Kidney glomerular epithelial cell (primary cell): ENCODE measurements around the gene IFNLR1.
A peak's percentile ranks its signal among the peaks of the same experiment; 100 is the strongest.

ENCODE experiments used
- DNase-seq: peaks from one replicate; lab custom pipeline; 2025; lab: John Stamatoyannopoulos, UW

IFNLR1 gene

GRCh38 chr1:24120965-24121364, 66.1 kb downstream of the IFNLR1 start:
- DNase-seq, result no peak

DNA sequence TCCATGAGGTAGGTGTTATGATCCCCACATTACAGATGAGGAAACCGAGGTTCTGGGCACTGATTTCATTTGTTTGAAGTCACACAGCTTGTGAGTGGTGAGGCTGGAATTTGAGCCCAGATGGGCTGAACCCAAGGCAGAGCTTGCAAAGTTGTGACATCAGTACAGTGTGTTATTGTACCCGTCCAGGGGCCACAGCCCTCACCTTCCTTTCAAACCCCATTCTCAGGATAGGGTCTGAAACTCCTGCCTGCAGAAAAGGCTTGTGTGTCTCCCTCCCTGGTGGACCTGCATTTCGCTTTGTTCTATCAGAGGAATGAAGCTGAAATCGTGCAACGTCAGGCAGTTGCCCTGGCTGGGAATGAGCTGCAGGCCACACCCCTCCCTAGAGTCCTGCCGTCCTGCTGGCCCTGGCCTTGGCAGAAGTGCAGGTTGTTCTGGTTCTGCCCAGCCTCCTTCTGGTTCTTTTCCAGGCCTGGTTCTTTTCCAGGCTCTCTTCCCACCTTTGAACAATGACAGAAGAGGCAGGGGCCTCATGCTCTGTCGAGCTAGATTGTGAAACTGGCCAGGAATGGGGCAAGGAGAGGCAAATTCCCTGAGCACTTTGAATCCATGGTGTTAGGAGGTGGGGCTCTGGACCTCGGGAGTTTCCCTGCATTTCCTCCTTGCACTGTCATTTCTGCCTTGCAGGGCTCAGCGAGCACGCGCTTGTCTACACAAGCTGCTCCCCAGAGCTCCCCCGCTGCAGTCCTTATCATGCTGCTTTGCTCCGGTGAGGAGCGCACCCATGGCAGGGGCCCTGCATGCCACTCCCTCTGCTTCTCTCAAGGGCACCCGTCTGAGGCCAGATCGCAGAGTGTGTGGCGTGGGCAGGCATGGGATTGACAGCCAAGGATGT, 67.0 kb downstream of the IFNLR1 start:
- DNase-seq, result peak; percentile 63

GRCh38 chr1:24119489-24119858, 67.6 kb downstream of the IFNLR1 start:
- no peak for DNase-seq

GRCh38 chr1:24118410-24119242, 68.5 kb downstream of the IFNLR1 start:
- no peak for DNase-seq

GRCh38 chr1:24117722-24118409, 69.2 kb downstream of the IFNLR1 start:
- peak; percentile 44 for DNase-seq

- DNase-seq, result no peak
Measured at GRCh38 chr1:24117132-24117531, 70.0 kb downstream of the IFNLR1 start.

GRCh38 chr1:24114753-24115152, 72.3 kb downstream of the IFNLR1 start:
- no peak for DNase-seq

- DNase-seq, result no peak
Measured at GRCh38 chr1:24113641-24114033, 73.5 kb downstream of the IFNLR1 start.

GRCh38 chr1:24111996-24112779, 74.9 kb downstream of the IFNLR1 start, which contains the start of gene MYOM3:
Gene MYOM3 (minus strand): TSS chr1:24112135. CDS start chr1:24108636, 3,499 bp downstream.
- peak; percentile 38 for DNase-seq

DNA sequence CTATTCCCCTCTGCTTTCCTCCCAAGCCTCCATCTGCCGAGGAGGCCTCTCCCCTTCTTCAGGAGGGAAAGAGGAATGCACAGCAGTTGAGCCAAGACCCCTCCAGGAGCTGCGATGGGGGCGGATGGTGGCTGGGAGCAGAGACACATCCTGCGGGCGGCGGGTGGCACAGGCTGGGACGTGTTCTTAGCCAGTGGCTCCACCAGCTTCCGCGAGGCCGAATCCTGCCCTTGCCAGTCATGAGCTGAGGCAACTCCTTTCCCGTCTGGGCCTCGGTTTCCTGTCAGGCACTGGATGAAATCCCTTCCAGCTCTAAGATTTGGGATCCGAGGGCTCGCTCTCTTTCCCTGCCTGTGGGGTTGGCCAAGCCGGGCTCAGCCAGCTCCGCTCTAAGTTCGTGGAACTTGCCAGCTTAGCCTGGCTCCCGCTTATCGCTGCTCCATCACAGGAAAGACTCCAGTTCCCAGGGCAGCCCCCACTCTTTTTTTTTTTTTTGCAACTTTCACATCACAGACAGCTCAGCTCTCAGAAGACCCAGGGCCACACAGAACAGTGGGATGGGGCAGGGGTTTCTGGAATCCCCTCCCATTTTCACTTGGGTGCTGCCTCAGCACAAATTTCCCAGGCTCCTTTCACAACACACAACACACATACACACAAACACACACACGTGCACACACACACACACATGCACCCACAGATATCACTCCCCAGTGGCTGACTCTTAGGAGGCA, 75.7 kb downstream of the IFNLR1 start:
- DNase-seq, result no peak

DNA sequence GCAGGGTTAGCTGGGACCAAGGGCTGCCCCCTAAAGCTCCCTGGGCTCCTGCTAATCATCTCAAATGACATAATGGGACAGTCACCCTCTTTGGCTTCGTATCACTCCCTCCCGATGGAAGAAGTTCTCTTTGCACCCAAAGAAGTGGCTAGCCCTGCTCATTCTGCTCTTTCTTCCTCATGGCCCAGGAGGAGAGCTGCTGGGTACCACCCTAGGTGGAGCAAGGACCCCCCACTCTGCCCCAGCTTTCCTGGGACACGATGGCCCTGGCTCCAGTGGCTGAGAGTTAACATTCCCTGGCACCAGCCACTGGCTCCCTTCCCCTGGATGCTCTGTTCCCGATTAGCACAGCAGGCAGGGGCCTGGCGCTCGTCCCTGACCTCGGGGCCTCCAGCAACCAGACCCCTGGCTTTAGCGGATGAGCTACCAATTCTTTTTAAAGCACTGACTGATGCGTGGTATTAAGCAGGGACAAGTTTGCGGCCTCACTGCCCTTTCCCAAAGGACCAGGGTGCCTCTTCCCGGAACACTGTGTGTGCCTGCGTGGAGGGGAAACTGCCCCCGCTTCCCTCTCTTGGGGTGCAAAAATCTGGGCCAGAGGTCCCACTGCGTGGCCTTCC, 76.3 kb downstream of the IFNLR1 start:
- DNase-seq, result no peak

DNA sequence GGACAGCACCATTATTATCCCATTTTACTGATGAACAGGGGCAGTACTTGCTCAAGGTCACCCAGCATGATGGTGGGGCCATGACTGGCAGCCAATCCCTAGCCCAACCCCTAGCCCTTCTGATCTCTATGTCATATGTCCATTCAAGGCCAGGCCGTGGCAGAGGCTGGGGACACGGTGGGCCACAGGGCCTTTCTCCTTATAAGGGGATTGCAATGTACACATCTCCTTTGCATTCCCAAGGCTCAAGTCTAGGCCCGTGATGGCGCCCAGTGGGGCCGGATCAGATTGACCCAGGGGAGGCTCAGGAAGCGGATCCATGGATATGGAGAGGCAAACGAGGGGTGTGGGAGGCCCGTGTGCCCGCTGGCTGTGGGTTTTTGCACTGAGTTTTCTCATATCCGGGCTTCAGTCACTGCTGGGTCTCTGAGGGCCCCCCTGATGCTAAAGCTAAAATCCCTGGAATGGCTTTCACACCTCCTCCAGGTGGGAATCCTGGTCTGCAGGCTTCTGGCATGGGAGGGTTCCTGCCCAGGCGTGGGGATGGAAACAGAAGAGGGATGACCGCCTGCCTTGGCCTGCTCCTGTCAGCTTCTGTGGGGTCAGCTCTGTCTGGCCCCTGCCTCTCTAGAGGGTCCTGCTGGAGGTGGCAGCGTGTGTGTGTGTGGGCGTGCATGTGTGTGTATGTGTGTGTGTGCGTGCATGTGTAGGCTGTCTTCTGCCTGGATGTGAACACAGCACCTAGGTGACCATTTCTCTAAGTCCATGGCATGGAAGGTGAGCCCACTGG, 77.2 kb downstream of the IFNLR1 start:
- DNase-seq, result no peak

DNA sequence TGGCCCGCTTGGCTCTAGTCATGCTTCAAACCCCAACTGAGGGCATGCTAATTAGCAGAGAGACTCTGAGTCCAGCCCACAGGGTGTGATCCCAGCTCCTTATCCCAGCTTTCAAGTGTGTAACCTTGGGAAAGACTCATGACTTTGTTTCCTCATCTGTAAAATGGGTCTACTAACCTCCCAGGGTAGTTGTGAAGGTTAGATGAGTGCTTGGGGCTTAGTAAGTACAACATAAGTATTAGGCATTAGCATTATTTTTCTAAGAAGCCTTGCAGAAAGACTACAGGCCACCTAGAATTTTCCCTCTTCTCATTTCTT, 78.0 kb downstream of the IFNLR1 start:
- no peak for DNase-seq

DNA sequence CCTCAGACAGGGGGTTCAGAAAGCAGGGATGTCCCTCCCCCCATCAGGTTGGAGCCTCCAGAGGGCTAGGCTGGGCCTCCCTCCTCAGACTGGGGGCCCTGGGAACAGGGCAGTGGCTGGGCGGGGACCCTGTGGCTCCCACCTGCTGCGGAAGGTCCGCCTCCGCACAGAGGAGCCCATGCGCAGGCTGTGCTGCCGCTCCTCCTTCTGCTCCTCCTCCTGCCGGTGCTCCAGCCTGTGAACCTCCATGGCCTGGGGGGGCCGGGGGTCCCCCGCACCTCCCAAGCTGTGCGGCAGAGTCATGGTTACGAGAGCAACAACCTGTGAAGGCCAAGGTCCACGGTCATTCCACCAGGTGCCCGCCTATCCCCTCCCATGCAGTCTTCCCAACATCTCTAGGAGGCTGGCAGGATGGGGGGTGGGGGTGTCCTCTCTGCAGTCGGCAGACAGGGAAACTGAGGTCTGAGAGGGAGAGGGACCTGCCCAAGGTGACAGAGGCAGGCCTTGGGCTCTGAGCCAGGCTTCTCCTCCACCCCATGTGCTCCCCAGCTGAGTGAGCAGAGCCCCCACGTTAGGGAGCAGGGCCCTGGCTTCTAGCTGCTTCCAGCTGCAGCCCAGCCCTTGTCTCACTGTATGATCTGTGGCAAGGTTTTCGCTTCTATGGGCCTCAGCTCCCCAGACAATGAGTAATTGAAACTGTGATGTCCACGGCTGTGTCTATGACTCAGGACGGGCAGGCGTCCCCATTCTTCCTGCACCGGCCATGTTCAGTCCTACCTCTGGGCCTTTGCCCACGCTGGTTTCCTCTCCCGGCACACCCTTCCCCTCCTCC, 78.5 kb downstream of the IFNLR1 start:
- peak; percentile 38 for DNase-seq

GRCh38 chr1:24107462-24108138, 79.5 kb downstream of the IFNLR1 start:
- no peak for DNase-seq

DNA sequence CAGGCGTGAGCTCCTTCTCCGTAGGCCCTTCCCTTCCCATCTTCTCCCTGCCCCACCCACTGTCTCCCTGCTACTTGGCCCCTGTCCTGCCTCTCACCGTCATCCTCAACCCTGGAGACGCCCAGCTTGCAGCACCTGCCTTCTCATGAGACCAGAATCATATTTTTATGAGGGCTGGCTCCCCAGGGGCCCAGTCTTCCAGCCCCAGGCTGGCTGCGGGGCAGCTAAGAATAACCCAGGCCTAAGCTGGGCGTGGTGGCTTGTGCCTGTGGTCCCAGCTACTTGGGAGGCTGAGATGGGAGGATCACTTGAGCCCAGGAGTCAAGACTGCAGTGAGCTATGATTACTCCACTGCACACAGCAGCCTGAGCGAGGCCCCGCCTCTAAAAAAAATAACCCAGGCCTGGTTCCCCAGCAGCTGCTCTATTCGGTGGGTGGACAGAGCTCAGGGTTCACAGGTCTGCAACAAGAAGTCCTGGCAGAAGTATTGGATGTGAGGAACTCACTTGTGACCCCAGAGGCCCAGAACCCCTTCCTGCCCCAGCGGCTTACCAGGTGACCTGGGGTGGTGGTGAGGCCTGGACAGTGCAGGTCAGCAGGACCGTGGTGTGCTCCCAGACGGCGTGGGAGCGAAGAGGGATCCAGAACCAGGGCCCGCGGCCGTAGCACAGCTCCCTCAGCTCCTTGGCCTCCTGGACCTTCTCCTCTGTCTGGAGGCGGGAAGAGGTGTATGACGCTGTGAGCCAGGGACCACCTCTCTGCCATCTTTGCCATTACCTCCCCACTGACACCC, 81.5 kb downstream of the IFNLR1 start:
- DNase-seq, result no peak

DNA sequence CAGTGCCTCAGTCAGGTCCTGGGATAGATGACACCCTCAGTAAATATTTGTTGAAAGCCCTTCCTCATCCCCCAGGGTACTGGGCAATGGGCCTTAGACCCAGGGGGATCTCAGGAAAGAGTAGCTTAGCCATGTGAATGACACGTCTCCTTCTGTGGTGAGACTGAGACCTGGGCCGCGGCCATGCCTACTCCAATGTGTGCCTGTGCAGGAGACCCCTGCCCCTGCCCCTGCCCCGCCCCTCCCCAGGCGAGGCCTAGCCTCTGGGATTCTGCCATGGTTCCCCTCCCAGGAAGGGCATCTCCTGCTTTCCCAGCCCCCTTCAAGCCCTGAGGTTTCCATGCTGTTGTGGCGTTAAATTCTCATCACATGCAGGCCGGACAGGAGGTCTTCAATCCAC, 82.2 kb downstream of the IFNLR1 start:
- no peak for DNase-seq
